ENCODE measurements around the gene GNG4. TPM values are rescaled to one million over a fixed set of nuclear protein-coding genes. Genes with fewer than 3 reads are reported as not detected.

GNG4 gene
- total and polyA plus RNA-seq, 2 of the 4 experiments (the other 2 are of a cell fraction), result 0.18 to 0.29 TPM

DNA sequence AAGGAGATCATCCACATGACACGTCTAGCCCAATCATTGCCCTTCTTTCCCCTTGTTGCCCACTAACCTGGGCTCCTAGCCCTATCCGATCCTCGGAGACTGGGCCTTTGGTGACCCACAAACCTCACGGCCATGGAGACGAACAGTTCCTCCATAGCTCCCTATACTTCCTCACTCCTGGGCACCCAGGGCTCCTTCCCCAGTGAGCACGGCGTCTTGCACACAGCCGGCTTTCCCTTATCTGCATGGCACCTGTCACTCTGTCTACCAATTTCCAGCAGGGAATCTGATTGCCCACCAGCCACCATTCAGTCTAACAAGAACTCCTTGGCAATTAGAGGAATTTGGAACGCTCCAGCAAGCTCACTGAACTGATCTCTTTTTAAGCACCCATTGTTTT, 3.1 kb downstream of the GNG4 start:
- Histone ChIP-seq H2BK120ac (ENCODE audit: low read depth, low read length) (no peak overlapping the region), H3K27me3 (ENCODE audit: control insufficient read depth, insufficient read depth, low read length) (peaks cover 33% of the 10 kb centered on the region), H3K36me3 (ENCODE audit: control insufficient read depth, insufficient read depth, low read length) (no peaks in the 10 kb centered on the region), H3K18ac (ENCODE audit: low read depth, low read length) (no peak overlapping the region), H2BK15ac (ENCODE audit: low read depth, low read length) (no peak overlapping the region), H3K56ac (ENCODE audit: extremely low read depth, insufficient read depth, low read length) (no peak overlapping the region), H3K79me1 (ENCODE audit: low read depth in 1 of 2, low read length in 2 of 2) (no peaks in the 10 kb centered on the region), H4K8ac (ENCODE audit: low read depth in 2 of 2, low read length in 2 of 2) (no peak overlapping the region), H2AK5ac (ENCODE audit: low read depth, low read length) (no peak overlapping the region), H3K4ac (ENCODE audit: low read depth, low read length) (no peak overlapping the region), H3K27ac (ENCODE audit: insufficient read depth, low read length) (no peak overlapping the region), H4K91ac (ENCODE audit: insufficient read depth, low read depth, low read length) (no peak overlapping the region), H4K5ac (ENCODE audit: low read depth, low read length) (no peak overlapping the region), H3K9me1 (ENCODE audit: insufficient read depth, low read length) (peaks cover 3% of the 10 kb centered on the region; the same call in 1 of the 2 replicates), H3K9ac (ENCODE audit: low read depth, low read length) (no peak overlapping the region), H3K23ac (ENCODE audit: low read depth, low read length) (no peak overlapping the region), H3K4me2 (ENCODE audit: low read depth, low read length) (no peak overlapping the region), H3K14ac (replicated peaks; ENCODE audit: low read depth, low read length) (no peak overlapping the region), H2AFZ (replicated peaks; ENCODE audit: low read length, poor library complexity) (no peak overlapping the region), H2BK20ac (ENCODE audit: low read depth, low read length) (no peak overlapping the region), H2BK5ac (ENCODE audit: low read depth, low read length, poor library complexity, severe bottlenecking) (no peak overlapping the region), H3K4me1 (ENCODE audit: control insufficient read depth, insufficient read depth, low read length) (no peaks in the 10 kb centered on the region), H3K9me3 (ENCODE audit: control insufficient read depth, insufficient read depth, low read length) (no peaks in the 10 kb centered on the region; the same call in 1 of the 2 replicates), H2AK9ac (replicated peaks; ENCODE audit: low read depth, low read length, poor library complexity) (no peak overlapping the region), H4K20me1 (ENCODE audit: insufficient read depth, low read length) (0 out of 2 replicates have a peak, but pooled peaks cover 3% of the 10 kb centered on the region), H3K4me3 (ENCODE audit: insufficient read depth, low read depth, low read length) (no peak overlapping the region)
- dilution Hi-C loops (cut with HindIII; ENCODE audit: low sequenced_read_pairs, unreplicated experiment) (no loop called here), in situ Hi-C loops (cut with MboI; ENCODE audit: low sequenced_read_pairs) (no loop called here), intact Hi-C loops (cut with micrococcal nuclease) (no loop called here)
- 67% methylated on average over 3 of the region's 9 CpGs; no CpG with 5 or more reads in 1 of the 2 experiments for WGBS, 2 experiments (ENCODE audit: extremely low coverage in 2 of 2, insufficient read length in 1 of 2)
- no TSS peak for BruUV-seq (replicated peaks)
- ChIA-PET POLR2A (ENCODE audit: unreplicated experiment) (no interaction called here), CTCF (interaction anchor here (0.6 to 1.0 kb wide), 2 partner anchors 109 to 136 kb away, joined by 3 to 5 read pairs; no protein-coding TSS in a partner anchor)
- TF ChIP-seq BHLHE40 (IDR thresholded peaks at IDR 0.05; ENCODE audit: low read depth, low read length) (no peak), RFX5 (IDR thresholded peaks at IDR 0.05; ENCODE audit: low read depth, low read length) (no peak), CEBPB (IDR thresholded peaks at IDR 0.05; ENCODE audit: low read depth, low read length) (no peak), MAFK (IDR thresholded peaks at IDR 0.05; ENCODE audit: low read depth, low read length) (no peak), MAZ (IDR thresholded peaks at IDR 0.05; ENCODE audit: borderline replicate concordance, low read depth, low read length) (no peak), FOS (IDR thresholded peaks at IDR 0.05; ENCODE audit: low read depth, low read length) (no peak), NFE2L2 (IDR thresholded peaks at IDR 0.05; ENCODE audit: low read depth, low read length) (no peak), SMC3 (IDR thresholded peaks at IDR 0.05; ENCODE audit: low read depth, low read length) (no peak)
- TF ChIP-seq, protein P1, sequence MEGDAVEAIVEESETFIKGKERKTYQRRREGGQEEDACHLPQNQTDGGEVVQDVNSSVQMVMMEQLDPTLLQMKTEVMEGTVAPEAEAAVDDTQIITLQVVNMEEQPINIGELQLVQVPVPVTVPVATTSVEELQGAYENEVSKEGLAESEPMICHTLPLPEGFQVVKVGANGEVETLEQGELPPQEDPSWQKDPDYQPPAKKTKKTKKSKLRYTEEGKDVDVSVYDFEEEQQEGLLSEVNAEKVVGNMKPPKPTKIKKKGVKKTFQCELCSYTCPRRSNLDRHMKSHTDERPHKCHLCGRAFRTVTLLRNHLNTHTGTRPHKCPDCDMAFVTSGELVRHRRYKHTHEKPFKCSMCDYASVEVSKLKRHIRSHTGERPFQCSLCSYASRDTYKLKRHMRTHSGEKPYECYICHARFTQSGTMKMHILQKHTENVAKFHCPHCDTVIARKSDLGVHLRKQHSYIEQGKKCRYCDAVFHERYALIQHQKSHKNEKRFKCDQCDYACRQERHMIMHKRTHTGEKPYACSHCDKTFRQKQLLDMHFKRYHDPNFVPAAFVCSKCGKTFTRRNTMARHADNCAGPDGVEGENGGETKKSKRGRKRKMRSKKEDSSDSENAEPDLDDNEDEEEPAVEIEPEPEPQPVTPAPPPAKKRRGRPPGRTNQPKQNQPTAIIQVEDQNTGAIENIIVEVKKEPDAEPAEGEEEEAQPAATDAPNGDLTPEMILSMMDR (conservative IDR thresholded peaks at IDR 0.05; ENCODE audit: low read depth, low read length), result no peak
- TF ChIP-seq, protein P2, sequence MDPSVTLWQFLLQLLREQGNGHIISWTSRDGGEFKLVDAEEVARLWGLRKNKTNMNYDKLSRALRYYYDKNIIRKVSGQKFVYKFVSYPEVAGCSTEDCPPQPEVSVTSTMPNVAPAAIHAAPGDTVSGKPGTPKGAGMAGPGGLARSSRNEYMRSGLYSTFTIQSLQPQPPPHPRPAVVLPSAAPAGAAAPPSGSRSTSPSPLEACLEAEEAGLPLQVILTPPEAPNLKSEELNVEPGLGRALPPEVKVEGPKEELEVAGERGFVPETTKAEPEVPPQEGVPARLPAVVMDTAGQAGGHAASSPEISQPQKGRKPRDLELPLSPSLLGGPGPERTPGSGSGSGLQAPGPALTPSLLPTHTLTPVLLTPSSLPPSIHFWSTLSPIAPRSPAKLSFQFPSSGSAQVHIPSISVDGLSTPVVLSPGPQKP (IDR thresholded peaks at IDR 0.05; ENCODE audit: borderline replicate concordance, low read depth, low read length), result no peak
- TF ChIP-seq, protein P3, sequence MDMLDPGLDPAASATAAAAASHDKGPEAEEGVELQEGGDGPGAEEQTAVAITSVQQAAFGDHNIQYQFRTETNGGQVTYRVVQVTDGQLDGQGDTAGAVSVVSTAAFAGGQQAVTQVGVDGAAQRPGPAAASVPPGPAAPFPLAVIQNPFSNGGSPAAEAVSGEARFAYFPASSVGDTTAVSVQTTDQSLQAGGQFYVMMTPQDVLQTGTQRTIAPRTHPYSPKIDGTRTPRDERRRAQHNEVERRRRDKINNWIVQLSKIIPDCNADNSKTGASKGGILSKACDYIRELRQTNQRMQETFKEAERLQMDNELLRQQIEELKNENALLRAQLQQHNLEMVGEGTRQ (IDR thresholded peaks at IDR 0.05; ENCODE audit: low read depth, low read length), result no peak
- no peak for ATAC-seq (ENCODE audit: low read depth)
- DNase-seq, result no peak
